ENCODE data around the gene CCL19. TPM values are rescaled to one million over a fixed set of nuclear protein-coding genes. Genes with fewer than 3 reads are reported as not detected.

CCL19 gene
- polyA plus RNA-seq, 1 of the 3 experiments (the other 2 are of a cell fraction): not detected

GRCh38 chr9:34701769-34702736, 11.0 kb upstream of the CCL19 start (continued):
- TF ChIP-seq MEF2A (IDR thresholded peaks at IDR 0.05; ENCODE audit: borderline replicate concordance, low read depth): no peak
- 0 out of 4 replicates have a peak, but pooled peaks of 1 of the 2 experiments have one; percentile 24 for TF ChIP-seq EP300 (IDR thresholded peaks at IDR 0.05; ENCODE audit: borderline replicate concordance in 1 of 2, low read depth in 1 of 2, low read length in 1 of 2)
- peak; percentile 90 for TF ChIP-seq RAD21 (IDR thresholded peaks at IDR 0.05; ENCODE audit: low read length)
- TF ChIP-seq SMC3 (IDR thresholded peaks at IDR 0.05; ENCODE audit: low read depth, low read length): peak; percentile 90
- TF ChIP-seq RXRA (IDR thresholded peaks at IDR 0.05; ENCODE audit: borderline replicate concordance, low read depth): no peak
- no peak for TF ChIP-seq ZBTB33 (IDR thresholded peaks at IDR 0.05; ENCODE audit: borderline replicate concordance, low read depth)
- no peak for TF ChIP-seq FOSL2 (IDR thresholded peaks at IDR 0.05; ENCODE audit: borderline replicate concordance, low read depth)
- no peak for TF ChIP-seq YY1 (IDR thresholded peaks at IDR 0.05; ENCODE audit: low read depth)
- no peak for TF ChIP-seq EZH2phosphoT487 (IDR thresholded peaks at IDR 0.05; ENCODE audit: borderline replicate concordance, low read depth)
- TF ChIP-seq RCOR1 (IDR thresholded peaks at IDR 0.05; ENCODE audit: low read length): peak; percentile 59; the same call in 1 of the 2 replicates
- no peak for TF ChIP-seq REST (IDR thresholded peaks at IDR 0.05; ENCODE audit: low read depth, low read length)
- no peak for TF ChIP-seq USF1 (IDR thresholded peaks at IDR 0.05; ENCODE audit: borderline replicate concordance, low read depth)
- no peak for TF ChIP-seq NFIC (IDR thresholded peaks at IDR 0.05; ENCODE audit: borderline replicate concordance)

Measured in SK-N-SH (cell line).